Panc1 (cell line): ENCODE measurements around the gene ITGA4. TPM values are rescaled to one million over a fixed set of nuclear protein-coding genes. Genes with fewer than 3 reads are reported as not detected.

Experiments
- ATAC-seq: fragments of 200-7000 bp; cut with Tn5 transposase; 2 replicates; pipeline ENCODE4 v1.9.1; 2020; ENCODE audit warnings: mild to moderate bottlenecking, moderate library complexity
- BruUV-seq: library from RNA; stranded (reverse); fragments of 400-500 nt; replicated peaks from 2 replicates; lab custom pipeline; 2021; lab: Mats Ljungman, UMichigan
- CTCF ChIA-PET: fragments of 300-600 bp; sonication (Branson Sonifier 250); formaldehyde crosslinking; loops from one replicate; lab custom pipeline; 2022; ENCODE audit warnings: antibody characterized with exemption; lab: Charles Lee
- POLR2A ChIA-PET: fragments of 300-600 bp; sonication (Branson Sonifier 250); formaldehyde crosslinking; loops from one replicate; lab custom pipeline; 2022; ENCODE audit warnings: antibody characterized with exemption; lab: Charles Lee
- DNase-seq: peaks from one replicate; pipeline ENCODE4 v3.0.0-alpha.2; 2010; ENCODE audit warnings: low read depth, low spot score
- H3K27ac ChIP-seq: 2 replicates; pipeline ENCODE4 v1.5.1; 2011; ENCODE audit warnings: mild to moderate bottlenecking, low read length, inconsistent platforms
- H3K27me3 ChIP-seq: fragments of 200-500 bp; sonication (Bioruptor generic); 2 replicates; pipeline ENCODE4 v1.6.0; 2014; ENCODE audit warnings: low read length, inconsistent platforms; ENCODE audit not compliant: control insufficient read depth, insufficient read depth
- H3K36me3 ChIP-seq: fragments of 200-500 bp; sonication (Bioruptor generic); 2 replicates; pipeline ENCODE4 v1.5.1; 2014; ENCODE audit warnings: inconsistent platforms, mild to moderate bottlenecking, low read length, moderate library complexity; ENCODE audit not compliant: control insufficient read depth, insufficient read depth
- H3K4me1 ChIP-seq: 2 replicates; pipeline ENCODE4 v1.5.1; 2011; ENCODE audit warnings: inconsistent platforms, mild to moderate bottlenecking, low read length, moderate library complexity; ENCODE audit not compliant: control insufficient read depth, insufficient read depth
- H3K4me3 ChIP-seq, 2 experiments: 2 replicates each; pipeline ENCODE4 v1.5.1; 2011 to 2012; ENCODE audit warnings: low read depth in 2 of 2, low read length in 2 of 2, mild to moderate bottlenecking in 2 of 2, inconsistent platforms in 1 of 2, moderate library complexity in 1 of 2
- H3K9me3 ChIP-seq: fragments of 200-500 bp; sonication (Bioruptor generic); 2 replicates; pipeline ENCODE4 v1.5.1; 2014; ENCODE audit warnings: low read depth, mild to moderate bottlenecking, inconsistent platforms, low read length, moderate library complexity; ENCODE audit not compliant: control insufficient read depth, insufficient read depth
- POLR2AphosphoS5 ChIP-seq: IDR thresholded peaks from 2 replicates; pipeline ENCODE4 v1.6.1; 2012; ENCODE audit warnings: mild to moderate bottlenecking, low read depth, low read length, moderate library complexity
- SIN3A ChIP-seq: IDR thresholded peaks from 2 replicates; pipeline ENCODE4 v1.6.1; 2012; ENCODE audit warnings: low read depth, mild to moderate bottlenecking, low read length, moderate library complexity, borderline replicate concordance; ENCODE audit not compliant: insufficient read depth
- TCF7L2 ChIP-seq: IDR thresholded peaks from 2 replicates; pipeline ENCODE4 v1.6.1; 2011; ENCODE audit warnings: mild to moderate bottlenecking, low read depth, low read length, inconsistent platforms
- in situ Hi-C: cut with HindIII; loops from 2 replicates; pipeline ENCODE4 v1.10.0; 2016; ENCODE audit warnings: low sequenced_read_pairs, low pct_unique_long_range_greater_than_20kb
- intact Hi-C: fragments of 100-400 bp; cut with micrococcal nuclease; formaldehyde crosslinking; loops from one replicate; pipeline ENCODE4 v1.10.0; 2022; ENCODE audit not compliant: unreplicated experiment
- total RNA-seq: library from RNA; stranded (reverse); gene quantifications from one replicate; pipeline ENCODE4 v1.2.1, GENCODE V29; 2021; ENCODE audit not compliant: unreplicated experiment
- TF ChIP-seq, protein P1 (sequence below): fragments of 450-650 bp; IDR thresholded peaks from 2 replicates; pipeline ENCODE4 v1.5.1; 2017; ENCODE audit warnings: mild to moderate bottlenecking
- TF ChIP-seq, protein P2 (sequence below), 2 experiments: IDR thresholded peaks; 2 replicates each; pipeline ENCODE4 v1.6.1; 2011 to 2012; ENCODE audit warnings: low read depth in 2 of 2, control low read depth in 1 of 2, low read length in 1 of 2, mild to moderate bottlenecking in 1 of 2, moderate library complexity in 1 of 2; ENCODE audit not compliant: insufficient read depth in 1 of 2

Gene ITGA4
- total RNA-seq, 1 experiment from 2014 or later, result 0.36 TPM

DNA sequence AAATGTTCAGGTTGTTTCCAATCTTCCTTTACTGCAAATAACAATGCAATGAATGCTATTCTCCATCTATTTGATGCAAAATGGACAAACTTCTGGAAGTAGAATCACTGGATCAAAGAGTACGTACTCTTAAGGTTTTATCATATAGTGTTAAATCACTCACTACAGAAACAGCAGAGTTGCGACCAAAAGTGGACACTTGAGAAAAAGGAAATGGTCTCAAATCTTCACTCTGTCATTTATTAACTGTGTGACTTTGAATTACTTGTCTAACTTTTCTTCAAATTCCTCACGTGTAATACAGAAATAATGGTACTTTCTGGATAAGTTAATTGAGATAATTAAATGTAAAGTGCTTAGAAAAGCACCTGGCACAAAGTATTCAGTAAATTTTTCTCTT, 121.6 kb downstream of the ITGA4 start:
- POLR2A ChIA-PET, result no interaction called here
- DNase-seq (no peak), ATAC-seq (no peak)
- Histone ChIP-seq H3K4me3 (no peak overlapping the region), H3K27ac (no peak overlapping the region), H3K9me3 (no peaks in the 10 kb centered on the region), H3K27me3 (no peaks in the 10 kb centered on the region), H3K36me3 (no peaks in the 10 kb centered on the region), H3K4me1 (no peaks in the 10 kb centered on the region)
- no TSS peak for BruUV-seq
- CTCF ChIA-PET, result interaction anchor here (0.7 kb wide), 1 partner anchor 538 kb away, joined by 4 read pairs; no protein-coding TSS in a partner anchor
- intact Hi-C loops (loop anchor here (10.0 kb wide), 1 partner anchor 546 kb away; no protein-coding TSS in a partner anchor), in situ Hi-C loops (no loop called here)
- TF ChIP-seq, protein P1, sequence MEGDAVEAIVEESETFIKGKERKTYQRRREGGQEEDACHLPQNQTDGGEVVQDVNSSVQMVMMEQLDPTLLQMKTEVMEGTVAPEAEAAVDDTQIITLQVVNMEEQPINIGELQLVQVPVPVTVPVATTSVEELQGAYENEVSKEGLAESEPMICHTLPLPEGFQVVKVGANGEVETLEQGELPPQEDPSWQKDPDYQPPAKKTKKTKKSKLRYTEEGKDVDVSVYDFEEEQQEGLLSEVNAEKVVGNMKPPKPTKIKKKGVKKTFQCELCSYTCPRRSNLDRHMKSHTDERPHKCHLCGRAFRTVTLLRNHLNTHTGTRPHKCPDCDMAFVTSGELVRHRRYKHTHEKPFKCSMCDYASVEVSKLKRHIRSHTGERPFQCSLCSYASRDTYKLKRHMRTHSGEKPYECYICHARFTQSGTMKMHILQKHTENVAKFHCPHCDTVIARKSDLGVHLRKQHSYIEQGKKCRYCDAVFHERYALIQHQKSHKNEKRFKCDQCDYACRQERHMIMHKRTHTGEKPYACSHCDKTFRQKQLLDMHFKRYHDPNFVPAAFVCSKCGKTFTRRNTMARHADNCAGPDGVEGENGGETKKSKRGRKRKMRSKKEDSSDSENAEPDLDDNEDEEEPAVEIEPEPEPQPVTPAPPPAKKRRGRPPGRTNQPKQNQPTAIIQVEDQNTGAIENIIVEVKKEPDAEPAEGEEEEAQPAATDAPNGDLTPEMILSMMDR, result no peak
- TF ChIP-seq POLR2AphosphoS5 (no peak), TCF7L2 (no peak), SIN3A (no peak)
- TF ChIP-seq, protein P2, sequence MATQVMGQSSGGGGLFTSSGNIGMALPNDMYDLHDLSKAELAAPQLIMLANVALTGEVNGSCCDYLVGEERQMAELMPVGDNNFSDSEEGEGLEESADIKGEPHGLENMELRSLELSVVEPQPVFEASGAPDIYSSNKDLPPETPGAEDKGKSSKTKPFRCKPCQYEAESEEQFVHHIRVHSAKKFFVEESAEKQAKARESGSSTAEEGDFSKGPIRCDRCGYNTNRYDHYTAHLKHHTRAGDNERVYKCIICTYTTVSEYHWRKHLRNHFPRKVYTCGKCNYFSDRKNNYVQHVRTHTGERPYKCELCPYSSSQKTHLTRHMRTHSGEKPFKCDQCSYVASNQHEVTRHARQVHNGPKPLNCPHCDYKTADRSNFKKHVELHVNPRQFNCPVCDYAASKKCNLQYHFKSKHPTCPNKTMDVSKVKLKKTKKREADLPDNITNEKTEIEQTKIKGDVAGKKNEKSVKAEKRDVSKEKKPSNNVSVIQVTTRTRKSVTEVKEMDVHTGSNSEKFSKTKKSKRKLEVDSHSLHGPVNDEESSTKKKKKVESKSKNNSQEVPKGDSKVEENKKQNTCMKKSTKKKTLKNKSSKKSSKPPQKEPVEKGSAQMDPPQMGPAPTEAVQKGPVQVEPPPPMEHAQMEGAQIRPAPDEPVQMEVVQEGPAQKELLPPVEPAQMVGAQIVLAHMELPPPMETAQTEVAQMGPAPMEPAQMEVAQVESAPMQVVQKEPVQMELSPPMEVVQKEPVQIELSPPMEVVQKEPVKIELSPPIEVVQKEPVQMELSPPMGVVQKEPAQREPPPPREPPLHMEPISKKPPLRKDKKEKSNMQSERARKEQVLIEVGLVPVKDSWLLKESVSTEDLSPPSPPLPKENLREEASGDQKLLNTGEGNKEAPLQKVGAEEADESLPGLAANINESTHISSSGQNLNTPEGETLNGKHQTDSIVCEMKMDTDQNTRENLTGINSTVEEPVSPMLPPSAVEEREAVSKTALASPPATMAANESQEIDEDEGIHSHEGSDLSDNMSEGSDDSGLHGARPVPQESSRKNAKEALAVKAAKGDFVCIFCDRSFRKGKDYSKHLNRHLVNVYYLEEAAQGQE (IDR thresholded peaks at IDR 0.05; ENCODE audit: insufficient read depth in 1 of 2, low read depth in 2 of 2, low read length in 1 of 2), result no peak

DNA sequence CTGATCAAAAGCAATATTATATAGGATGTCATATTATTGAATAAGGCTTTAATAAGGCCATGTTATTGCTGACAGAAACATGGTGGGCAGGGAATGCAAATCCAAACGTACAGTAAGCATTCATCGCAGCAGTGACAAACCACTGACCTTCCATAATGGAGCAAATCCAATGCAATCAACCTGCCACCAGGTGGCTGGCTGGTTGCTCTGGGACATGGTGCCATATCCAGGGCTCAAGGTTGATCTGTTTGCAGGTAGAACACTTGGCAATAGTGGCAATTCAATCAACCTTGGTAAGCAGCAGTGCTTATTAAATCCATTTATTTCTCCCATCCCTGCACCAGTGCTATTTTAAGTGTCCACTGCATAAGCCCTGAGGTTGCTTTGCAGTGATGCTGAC, 124.3 kb downstream of the ITGA4 start:
- POLR2A ChIA-PET, result no interaction called here
- no peaks in the 10 kb centered on the region; the same call in 1 of the 2 replicates for H3K27me3 ChIP-seq
- H3K9me3 ChIP-seq, result no peaks in the 10 kb centered on the region
- BruUV-seq, result no TSS peak
- in situ Hi-C loops (no loop called here), intact Hi-C loops (no loop called here)
- H3K27ac ChIP-seq, result no peak overlapping the region
- CTCF ChIA-PET, result no interaction called here
- ATAC-seq (no peak), DNase-seq (no peak)
- H3K36me3 ChIP-seq, result no peaks in the 10 kb centered on the region
- no peaks in the 10 kb centered on the region for H3K4me1 ChIP-seq
- TF ChIP-seq, protein P1, result peak; percentile 27
- TF ChIP-seq, protein P2 (IDR thresholded peaks at IDR 0.05; ENCODE audit: insufficient read depth in 1 of 2, low read depth in 2 of 2, low read length in 1 of 2), result no peak
- no peak overlapping the region for H3K4me3 ChIP-seq
